NB4 (cell line): ENCODE results near the gene VIT.

Experiments
- DNase-seq: peaks from one replicate; pipeline ENCODE4 v3.0.0; 2010; ENCODE audit warnings: low read depth
- H3K4me3 ChIP-seq: one replicate; pipeline ENCODE4 v1.5.1; 2011; ENCODE audit warnings: mild to moderate bottlenecking, low read depth, low read length, moderate library complexity
- CTCF ChIP-seq: IDR thresholded peaks from one replicate; pipeline ENCODE4 v1.5.1; 2012; ENCODE audit warnings: low read depth, low read length
- MAX ChIP-seq: IDR thresholded peaks from 2 replicates; pipeline ENCODE4 v1.6.1; 2011; ENCODE audit warnings: low read depth, low read length
- MYC ChIP-seq: IDR thresholded peaks from 2 replicates; pipeline ENCODE4 v1.6.1; 2011; ENCODE audit warnings: low read depth, low read length
- POLR2A ChIP-seq: IDR thresholded peaks from 2 replicates; pipeline ENCODE4 v1.6.1; 2011; ENCODE audit warnings: mild to moderate bottlenecking; ENCODE audit not compliant: insufficient read length; ENCODE audit errors: extremely low read depth

The VIT gene

GRCh38 chr2:36711741-36712314 lies 15.3 kb downstream of the VIT start:
- H3K4me3 ChIP-seq = no peak overlapping the region
- no peak for DNase-seq
- no peak for TF ChIP-seq MAX

- H3K4me3 ChIP-seq = no peak overlapping the region
- TF ChIP-seq CTCF (no peak), MYC (no peak), POLR2A (no peak), MAX (no peak)
- no peak for DNase-seq
These were observed 16.8 kb downstream of the VIT start for GRCh38 chr2:36713310-36713709.

- TF ChIP-seq POLR2A = no peak
- no peak for TF ChIP-seq CTCF
- no peak for TF ChIP-seq MAX
- TF ChIP-seq MYC = no peak
These were observed 19.6 kb downstream of the VIT start for GRCh38 chr2:36716111-36716510.

GRCh38 chr2:36717603-36718266 lies 21.2 kb downstream of the VIT start:
- DNase-seq = no peak
- no peak overlapping the region for H3K4me3 ChIP-seq
- no peak for TF ChIP-seq POLR2A
- TF ChIP-seq MAX = no peak
- TF ChIP-seq CTCF = no peak
- TF ChIP-seq MYC = no peak

More at GRCh38 chr2:36716111-36716510, 19.6 kb downstream of the VIT start:
- H3K4me3 ChIP-seq = no peak overlapping the region
- no peak for DNase-seq

GRCh38 chr2:36727550-36727949 lies 31.0 kb downstream of the VIT start:
- H3K4me3 ChIP-seq = no peak overlapping the region
- no peak for DNase-seq
- no peak for TF ChIP-seq MAX
- no peak for TF ChIP-seq POLR2A
- no peak for TF ChIP-seq CTCF
- no peak for TF ChIP-seq MYC

GRCh38 chr2:36729067-36729466 lies 32.6 kb downstream of the VIT start:
- TF ChIP-seq POLR2A (no peak), MYC (no peak), CTCF (no peak), MAX (no peak)
- no peak overlapping the region for H3K4me3 ChIP-seq
- DNase-seq = no peak
